Kidney (tissue), 14 donors: ENCODE data around the gene MYH16. TPM values are rescaled to one million over a fixed set of nuclear protein-coding genes. Genes with fewer than 3 reads are reported as not detected.

Source experiments
- DNase-seq, 5 donors: peaks; one replicate each; pipeline ENCODE4 v3.0.0-alpha.2; 2013 to 2020
- FAIRE-seq: peaks from 2 replicates; lab custom pipeline; 2012; peaks lifted over from hg19 to GRCh38; lab: Jason Lieb, UNC
- H3K27ac ChIP-seq, 2 donors: one replicate each; pipeline ENCODE4 v1.7.0; 2013; ENCODE audit warnings: low read depth in 2 of 2, low read length in 2 of 2, inconsistent platforms in 1 of 2
- H3K27me3 ChIP-seq: one replicate; pipeline ENCODE4 v1.7.1; 2013; ENCODE audit warnings: low read length, inconsistent platforms; ENCODE audit not compliant: control insufficient read depth, insufficient read depth
- H3K36me3 ChIP-seq, 3 donors: one replicate each; pipeline versions ENCODE4 v1.7.0 to v1.7.1; 2013; ENCODE audit warnings: low read length in 3 of 3, control low read depth in 1 of 3, inconsistent platforms in 1 of 3; ENCODE audit not compliant: insufficient read depth in 3 of 3, control insufficient read depth in 2 of 3
- H3K4me1 ChIP-seq, 3 donors: one replicate each; pipeline versions ENCODE4 v1.7.0 to v1.7.1; 2013; ENCODE audit warnings: low read length in 3 of 3, inconsistent platforms in 1 of 3, low read depth in 1 of 3; ENCODE audit not compliant: control insufficient read depth in 2 of 3, insufficient read depth in 2 of 3
- H3K4me3 ChIP-seq, 3 donors: one replicate each; pipeline versions ENCODE4 v1.7.0 to v1.8.1; 2013; ENCODE audit warnings: low read length in 3 of 3, control low read depth in 1 of 3, inconsistent platforms in 1 of 3
- H3K9ac ChIP-seq, 3 donors: one replicate each; pipeline versions ENCODE4 v1.7.0 to v1.7.1; 2013; ENCODE audit warnings: low read length in 3 of 3, control low read depth in 1 of 3, inconsistent platforms in 1 of 3
- H3K9me3 ChIP-seq, 3 donors: one replicate each; pipeline versions ENCODE4 v1.7.0 to v1.7.1; 2013; ENCODE audit warnings: low read length in 3 of 3, control low read depth in 1 of 3, inconsistent platforms in 1 of 3; ENCODE audit not compliant: control insufficient read depth in 2 of 3, insufficient read depth in 1 of 3
- intact Hi-C: fragments of 100-400 bp; cut with DNase I; formaldehyde crosslinking; loops from one replicate; pipeline ENCODE4 v1.11.1; 2022
- polyA plus RNA-seq: library from polyadenylated mRNA; stranded (reverse); fragments of 350-450 nt; fragmentation: Illumina TruSeq; extraction: RNeasy Lipid Tissue Mini Kit (QIAGEN cat#74804); gene quantifications from one replicate; pipeline ENCODE4 v1.2.3, GENCODE V29; 2014; ENCODE audit warnings: low read depth, low replicate concordance; ENCODE audit not compliant: insufficient read depth
- total RNA-seq: library from RNA; stranded (reverse); fragmentation: NEBNext Ultra II Directional; extraction: Animal tissue kit (Norgen Biotek cat#: 25700); gene quantifications from one replicate; pipeline ENCODE4 v1.2.1, GENCODE V29; 2021
- TF ChIP-seq, protein P1 (sequence below): IDR thresholded peaks from 3 replicates; pipeline ENCODE4 v1.5.1; 2012; ENCODE audit warnings: mild to moderate bottlenecking, moderate library complexity, borderline replicate concordance; ENCODE audit not compliant: insufficient read depth; ENCODE audit errors: extremely low read depth
- donor health status: control.
- donor health status: control.
- donor health status: control.
- donor health status: control.
- donor health status: control.
- donor health status: DM: yes; HTN: yes; CAD: no.
- donor health status: Normal renal cell carcinoma (clear cell type).

MYH16 gene
- total and polyA plus RNA-seq, 2 donors from 2014 or later, result not detected

DNA sequence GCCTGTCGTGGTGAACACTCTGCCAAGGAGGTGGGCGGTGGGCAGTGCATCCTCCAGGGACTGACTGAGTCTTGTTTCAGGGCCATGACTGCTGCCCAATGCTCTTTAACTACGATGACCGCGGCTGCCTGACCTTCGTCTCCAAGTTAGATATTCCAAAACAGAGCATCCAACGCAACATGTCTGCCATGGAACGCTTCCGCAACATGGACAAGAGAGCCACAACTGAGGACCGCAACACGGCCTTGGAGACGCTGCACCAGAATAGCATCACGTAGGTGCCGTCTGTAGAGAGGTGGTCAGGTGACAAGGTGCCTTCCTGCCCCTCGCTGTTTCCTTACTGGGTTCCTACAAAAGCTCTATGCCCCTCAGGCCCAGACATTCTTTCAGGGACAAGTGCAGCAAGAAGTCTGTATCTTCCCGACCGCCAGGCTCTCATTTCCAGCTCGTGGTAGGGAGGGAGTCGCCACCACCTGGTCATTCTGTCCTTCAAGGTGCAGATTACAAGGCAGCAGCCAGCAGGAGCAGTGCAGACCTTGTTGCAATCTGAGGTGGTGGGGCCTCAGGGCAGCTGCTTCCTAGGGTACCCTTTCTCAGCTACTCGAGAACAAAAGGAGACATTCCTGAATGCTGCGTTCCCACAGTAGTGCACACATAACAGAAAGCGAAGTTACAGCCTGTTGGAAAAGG, 87.0 kb downstream of the MYH16 start:
- TF ChIP-seq, protein P1, sequence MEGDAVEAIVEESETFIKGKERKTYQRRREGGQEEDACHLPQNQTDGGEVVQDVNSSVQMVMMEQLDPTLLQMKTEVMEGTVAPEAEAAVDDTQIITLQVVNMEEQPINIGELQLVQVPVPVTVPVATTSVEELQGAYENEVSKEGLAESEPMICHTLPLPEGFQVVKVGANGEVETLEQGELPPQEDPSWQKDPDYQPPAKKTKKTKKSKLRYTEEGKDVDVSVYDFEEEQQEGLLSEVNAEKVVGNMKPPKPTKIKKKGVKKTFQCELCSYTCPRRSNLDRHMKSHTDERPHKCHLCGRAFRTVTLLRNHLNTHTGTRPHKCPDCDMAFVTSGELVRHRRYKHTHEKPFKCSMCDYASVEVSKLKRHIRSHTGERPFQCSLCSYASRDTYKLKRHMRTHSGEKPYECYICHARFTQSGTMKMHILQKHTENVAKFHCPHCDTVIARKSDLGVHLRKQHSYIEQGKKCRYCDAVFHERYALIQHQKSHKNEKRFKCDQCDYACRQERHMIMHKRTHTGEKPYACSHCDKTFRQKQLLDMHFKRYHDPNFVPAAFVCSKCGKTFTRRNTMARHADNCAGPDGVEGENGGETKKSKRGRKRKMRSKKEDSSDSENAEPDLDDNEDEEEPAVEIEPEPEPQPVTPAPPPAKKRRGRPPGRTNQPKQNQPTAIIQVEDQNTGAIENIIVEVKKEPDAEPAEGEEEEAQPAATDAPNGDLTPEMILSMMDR, result no peak
- intact Hi-C loops, result no loop called here

More for the DNA sequence above, 87.0 kb downstream of the MYH16 start:
- Histone ChIP-seq H3K9ac (no peak overlapping the region), H3K4me1 (no peaks in the 10 kb centered on the region), H3K27me3 (no peaks in the 10 kb centered on the region), H3K36me3 (peaks cover 3 to 30% (median 25%) of the 10 kb centered on the region in 3 donors), H3K9me3 (no peaks in the 10 kb centered on the region), H3K27ac (no peak overlapping the region), H3K4me3 (no peak overlapping the region)
- FAIRE-seq, result no peak
- DNase-seq, result peak in 1 of 5 donors; percentile 46

Other genes starting within 250 kb of the MYH16 start
- 29.8 TPM for gene SMURF1, start 128.7 kb upstream of the MYH16 start, total RNA-seq
- 6.3 TPM for gene SMURF1, start 128.7 kb upstream of the MYH16 start, polyA plus RNA-seq
- gene KPNA7, start 64.7 kb upstream of the MYH16 start, total RNA-seq, result not detected
- not detected for gene KPNA7, start 64.7 kb upstream of the MYH16 start, polyA plus RNA-seq
- 119 TPM for gene ARPC1A, start 53.1 kb downstream of the MYH16 start, total RNA-seq
- gene ARPC1A, start 53.1 kb downstream of the MYH16 start, polyA plus RNA-seq, result 117 TPM
- gene ARPC1B, start 101.9 kb downstream of the MYH16 start, total RNA-seq, result 216 TPM
- 74.1 TPM for gene ARPC1B, start 101.9 kb downstream of the MYH16 start, polyA plus RNA-seq
- 84.7 TPM for gene PDAP1, start 135.8 kb downstream of the MYH16 start, total RNA-seq
- 119 TPM for gene PDAP1, start 135.8 kb downstream of the MYH16 start, polyA plus RNA-seq
- gene BUD31, start 136.1 kb downstream of the MYH16 start, total RNA-seq, result 79.0 TPM
- 141 TPM for gene BUD31, start 136.1 kb downstream of the MYH16 start, polyA plus RNA-seq
- gene PTCD1, start 166.0 kb downstream of the MYH16 start, total RNA-seq, result 5.4 TPM
- 2.9 TPM for gene PTCD1, start 166.0 kb downstream of the MYH16 start, polyA plus RNA-seq
- 28.9 TPM for gene CPSF4, start 166.1 kb downstream of the MYH16 start, total RNA-seq
- gene CPSF4, start 166.1 kb downstream of the MYH16 start, polyA plus RNA-seq, result 24.2 TPM
- 225 TPM for gene ATP5MF, start 193.3 kb downstream of the MYH16 start, total RNA-seq
- 1,292 TPM for gene ATP5MF, start 193.3 kb downstream of the MYH16 start, polyA plus RNA-seq
- 14.8 TPM for gene ZNF789, start 200.1 kb downstream of the MYH16 start, total RNA-seq
- gene ZNF789, start 200.1 kb downstream of the MYH16 start, polyA plus RNA-seq, result 10.6 TPM
- gene ZNF394, start 227.4 kb downstream of the MYH16 start, total RNA-seq, result 33.6 TPM
- gene ZNF394, start 227.4 kb downstream of the MYH16 start, polyA plus RNA-seq, result 15.7 TPM
- 9.1 TPM for gene ZKSCAN5, start 231.8 kb downstream of the MYH16 start, total RNA-seq
- 4.6 TPM for gene ZKSCAN5, start 231.8 kb downstream of the MYH16 start, polyA plus RNA-seq